ENCODE data around the gene RXRA. TPM values are rescaled to one million over a fixed set of nuclear protein-coding genes. Genes with fewer than 3 reads are reported as not detected.

The RXRA gene
- total and polyA plus RNA-seq, 2 donors (not counting 3 experiments of a cell fraction or from before 2014, with no cell fraction given) = 15.4 to 37.4 TPM

DNA sequence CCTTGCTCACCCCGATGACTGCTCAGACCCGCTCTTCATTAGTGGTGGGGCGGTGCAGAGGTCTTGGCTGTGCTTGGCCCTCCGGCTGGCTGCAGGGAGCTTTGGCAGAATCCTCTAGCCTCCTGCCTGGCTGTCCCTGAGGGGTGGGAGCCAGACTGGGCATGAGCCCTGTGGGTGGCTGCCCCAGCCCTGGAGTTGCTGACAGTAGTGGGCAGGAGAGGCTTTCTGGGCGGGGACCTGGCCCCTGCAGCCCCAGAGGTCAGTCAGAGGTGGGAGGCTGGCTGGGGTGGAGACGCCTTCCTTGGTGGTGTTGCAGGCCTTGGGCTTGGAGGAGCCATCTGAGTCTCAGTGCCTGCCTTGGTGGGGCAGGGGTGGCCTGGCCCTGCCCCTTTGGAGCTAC is 146.0 kb downstream of the RXRA start:
- Histone ChIP-seq H4K20me1 (replicated peaks; ENCODE audit: control insufficient read depth, extremely low read depth, insufficient read depth, low read length) (no peaks in the 10 kb centered on the region), H3K4me1 (ENCODE audit: control insufficient read depth, extremely low read depth, insufficient read depth, low read length) (peaks cover 13% of the 10 kb centered on the region), H3K9me1 (replicated peaks; ENCODE audit: control insufficient read depth, extremely low read depth, insufficient read depth, low read length) (no peaks in the 10 kb centered on the region), H3K4me3 (replicated peaks in 1 of 3; ENCODE audit: insufficient read depth in 1 of 3, low read depth in 1 of 3, low read length in 3 of 3) (no peak overlapping the region), H3K79me2 (ENCODE audit: control insufficient read depth, insufficient read depth, low read length) (no peaks in the 10 kb centered on the region), H3K9me3 (replicated peaks; ENCODE audit: control insufficient read depth, insufficient read depth, low read length) (no peaks in the 10 kb centered on the region), H3K36me3 (ENCODE audit: control insufficient read depth in 2 of 2, extremely low read depth in 1 of 2, insufficient read depth in 2 of 2, low read length in 2 of 2) (no peaks in the 10 kb centered on the region), H3K27me3 (ENCODE audit: control insufficient read depth in 2 of 2, insufficient read depth in 2 of 2, low read length in 2 of 2) (no peaks in the 10 kb centered on the region), H2AFZ (ENCODE audit: low read depth, low read length) (no peak overlapping the region), H3K9ac (replicated peaks; ENCODE audit: extremely low read depth, insufficient read depth, low read length) (no peak overlapping the region), H3K27ac (ENCODE audit: insufficient read depth, low read depth, low read length) (no peak overlapping the region), H3K4me2 (ENCODE audit: insufficient read depth, low read length) (no peak overlapping the region)
- POLR2A ChIA-PET = no interaction called here
- CTCF ChIA-PET = interaction anchor here (0.7 to 1.7 kb wide), 4 partner anchors 10 to 22 kb away, joined by 3 to 7 read pairs (median 5); no protein-coding TSS in a partner anchor
- DNase-seq (ENCODE audit: low read depth, low spot score) (no peak), FAIRE-seq (no peak)
- intact Hi-C loops (cut with micrococcal nuclease) = no loop called here
- no TSS peak for BruUV-seq (replicated peaks)
- dilution Hi-C loops (cut with MboI; ENCODE audit: extremely low pct_ligation_motif_present, low sequenced_read_pairs) = no loop called here
- TF ChIP-seq EZH2 (IDR thresholded peaks at IDR 0.05; ENCODE audit: borderline replicate concordance, low read depth, low read length, severe bottlenecking) = no peak
- no peak for TF ChIP-seq POLR2A (IDR thresholded peaks at IDR 0.05; ENCODE audit: low read depth, low read length)
- no peak for TF ChIP-seq JUN (IDR thresholded peaks at IDR 0.05; ENCODE audit: borderline replicate concordance, insufficient read depth, insufficient read length, low read depth)
- TF ChIP-seq, protein P1, sequence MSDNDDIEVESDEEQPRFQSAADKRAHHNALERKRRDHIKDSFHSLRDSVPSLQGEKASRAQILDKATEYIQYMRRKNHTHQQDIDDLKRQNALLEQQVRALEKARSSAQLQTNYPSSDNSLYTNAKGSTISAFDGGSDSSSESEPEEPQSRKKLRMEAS (IDR thresholded peaks at IDR 0.05; ENCODE audit: insufficient read depth, insufficient read length) = no peak
- no peak for TF ChIP-seq FOS (IDR thresholded peaks at IDR 0.05; ENCODE audit: borderline replicate concordance, insufficient read depth, low read length)
- no peak for TF ChIP-seq MYC (IDR thresholded peaks at IDR 0.05; ENCODE audit: low read depth, low read length)
- TF ChIP-seq POLR2AphosphoS5 (IDR thresholded peaks at IDR 0.05; ENCODE audit: insufficient read depth, low read depth, low read length) = no peak
- no peak for TF ChIP-seq GATA2 (IDR thresholded peaks at IDR 0.05; ENCODE audit: insufficient read depth, insufficient read length, low read depth, low read length)
- no peak for TF ChIP-seq CTCF (IDR thresholded peaks at IDR 0.05; ENCODE audit: extremely low read depth in 1 of 2, insufficient read depth in 1 of 2, low read depth in 1 of 2, low read length in 2 of 2)

Measured in endothelial cell of umbilical vein (primary cell).